ENCODE measurements around the gene KCNB1. TPM values are rescaled to one million over a fixed set of nuclear protein-coding genes. Genes with fewer than 3 reads are reported as not detected.

The KCNB1 gene
- not detected for total RNA-seq

- H3K4me1 Mint-ChIP-seq = peaks cover 7% of the 10 kb centered on the region
- no peak for ATAC-seq (replicated peaks)
- H3K9me3 Mint-ChIP-seq = no peaks in the 10 kb centered on the region
- H3K27me3 Mint-ChIP-seq = peaks cover 47% of the 10 kb centered on the region
- H3K36me3 Mint-ChIP-seq (ENCODE audit: low read depth) = no peaks in the 10 kb centered on the region
- no peak within 1 kb of the TSS for H3K27ac Mint-ChIP-seq
- no peak within 1 kb of the TSS for H3K4me3 Mint-ChIP-seq
Measured at GRCh38 chr20:49482621-49483017, at the start of gene KCNB1. Gene KCNB1 (minus strand): TSS chr20:49482668. CDS start chr20:49482480, 188 bp downstream.

GRCh38 chr20:49529470-49529869 is 47.0 kb upstream of the KCNB1 start:
- Mint-ChIP-seq H3K9me3 (no peaks in the 10 kb centered on the region), H3K27ac (no peak overlapping the region), H3K4me1 (peaks cover 4% of the 10 kb centered on the region), H3K27me3 (no peaks in the 10 kb centered on the region), H3K36me3 (ENCODE audit: low read depth) (no peaks in the 10 kb centered on the region), H3K4me3 (no peak overlapping the region)
- ATAC-seq (replicated peaks) = no peak

GRCh38 chr20:49526568-49526967 is 44.1 kb upstream of the KCNB1 start:
- peaks cover 11% of the 10 kb centered on the region for H3K27me3 Mint-ChIP-seq
- H3K4me3 Mint-ChIP-seq = no peak overlapping the region
- H3K36me3 Mint-ChIP-seq (ENCODE audit: low read depth) = no peaks in the 10 kb centered on the region
- no peaks in the 10 kb centered on the region for H3K4me1 Mint-ChIP-seq
- H3K9me3 Mint-ChIP-seq = no peaks in the 10 kb centered on the region
- no peak for ATAC-seq (replicated peaks)
- no peak overlapping the region for H3K27ac Mint-ChIP-seq

GRCh38 chr20:49526056-49526455 is 43.6 kb upstream of the KCNB1 start:
- ATAC-seq (replicated peaks) = no peak
- Mint-ChIP-seq H3K4me3 (no peak overlapping the region), H3K27ac (no peak overlapping the region), H3K4me1 (no peaks in the 10 kb centered on the region), H3K27me3 (peaks cover 11% of the 10 kb centered on the region), H3K36me3 (ENCODE audit: low read depth) (no peaks in the 10 kb centered on the region), H3K9me3 (no peaks in the 10 kb centered on the region)

GRCh38 chr20:49523767-49524360 is 41.4 kb upstream of the KCNB1 start:
- Mint-ChIP-seq H3K36me3 (ENCODE audit: low read depth) (no peaks in the 10 kb centered on the region), H3K27ac (no peak overlapping the region), H3K9me3 (no peaks in the 10 kb centered on the region), H3K4me3 (no peak overlapping the region), H3K27me3 (peaks cover 21% of the 10 kb centered on the region), H3K4me1 (no peaks in the 10 kb centered on the region)
- no peak for ATAC-seq (replicated peaks)

- H3K9me3 Mint-ChIP-seq = no peaks in the 10 kb centered on the region
- peaks cover 26% of the 10 kb centered on the region for H3K27me3 Mint-ChIP-seq
- H3K4me1 Mint-ChIP-seq = no peaks in the 10 kb centered on the region
- no peaks in the 10 kb centered on the region for H3K36me3 Mint-ChIP-seq (ENCODE audit: low read depth)
- no peak overlapping the region for H3K4me3 Mint-ChIP-seq
- H3K27ac Mint-ChIP-seq = no peak overlapping the region
- no peak for ATAC-seq (replicated peaks)
Measured at GRCh38 chr20:49521356-49521755, 38.9 kb upstream of the KCNB1 start.

GRCh38 chr20:49519777-49520359 is 37.4 kb upstream of the KCNB1 start:
- Mint-ChIP-seq H3K27me3 (peaks cover 30% of the 10 kb centered on the region), H3K27ac (no peak overlapping the region)
- ATAC-seq (replicated peaks) = no peak

GRCh38 chr20:49519212-49519712 is 36.8 kb upstream of the KCNB1 start:
- ATAC-seq (replicated peaks) = no peak
- H3K27ac Mint-ChIP-seq = no peak overlapping the region
- no peaks in the 10 kb centered on the region for H3K36me3 Mint-ChIP-seq (ENCODE audit: low read depth)
- no peaks in the 10 kb centered on the region for H3K4me1 Mint-ChIP-seq
- no peaks in the 10 kb centered on the region for H3K9me3 Mint-ChIP-seq
- peaks cover 35% of the 10 kb centered on the region for H3K27me3 Mint-ChIP-seq
- no peak overlapping the region for H3K4me3 Mint-ChIP-seq

More at GRCh38 chr20:49519777-49520359, 37.4 kb upstream of the KCNB1 start:
- Mint-ChIP-seq H3K4me1 (no peaks in the 10 kb centered on the region), H3K4me3 (no peak overlapping the region), H3K36me3 (ENCODE audit: low read depth) (no peaks in the 10 kb centered on the region), H3K9me3 (no peaks in the 10 kb centered on the region)

GRCh38 chr20:49518576-49518975 is 36.1 kb upstream of the KCNB1 start:
- Mint-ChIP-seq H3K4me3 (no peak overlapping the region), H3K4me1 (no peaks in the 10 kb centered on the region), H3K27me3 (peaks cover 35% of the 10 kb centered on the region), H3K9me3 (no peaks in the 10 kb centered on the region), H3K27ac (no peak overlapping the region), H3K36me3 (ENCODE audit: low read depth) (no peaks in the 10 kb centered on the region)
- ATAC-seq (replicated peaks) = no peak

- Mint-ChIP-seq H3K4me3 (no peak overlapping the region), H3K4me1 (no peaks in the 10 kb centered on the region), H3K27ac (no peak overlapping the region), H3K9me3 (no peaks in the 10 kb centered on the region), H3K36me3 (ENCODE audit: low read depth) (no peaks in the 10 kb centered on the region), H3K27me3 (peaks cover 32% of the 10 kb centered on the region)
- no peak for ATAC-seq (replicated peaks)
Measured at GRCh38 chr20:49517805-49518100, 35.3 kb upstream of the KCNB1 start.

GRCh38 chr20:49516916-49517804 is 34.7 kb upstream of the KCNB1 start:
- no peak overlapping the region for H3K4me3 Mint-ChIP-seq
- no peaks in the 10 kb centered on the region for H3K36me3 Mint-ChIP-seq (ENCODE audit: low read depth)
- H3K9me3 Mint-ChIP-seq = no peaks in the 10 kb centered on the region
- H3K4me1 Mint-ChIP-seq = no peaks in the 10 kb centered on the region
- peaks cover 28% of the 10 kb centered on the region for H3K27me3 Mint-ChIP-seq
- ATAC-seq (replicated peaks) = no peak
- no peak overlapping the region for H3K27ac Mint-ChIP-seq

- Mint-ChIP-seq H3K4me1 (no peaks in the 10 kb centered on the region), H3K9me3 (no peaks in the 10 kb centered on the region), H3K27ac (no peak overlapping the region), H3K4me3 (no peak overlapping the region), H3K36me3 (ENCODE audit: low read depth) (no peaks in the 10 kb centered on the region), H3K27me3 (peaks cover 24% of the 10 kb centered on the region)
- ATAC-seq (replicated peaks) = no peak
Measured at GRCh38 chr20:49515586-49515985, 33.1 kb upstream of the KCNB1 start.

GRCh38 chr20:49513517-49513916 is 31.0 kb upstream of the KCNB1 start:
- Mint-ChIP-seq H3K27ac (no peak overlapping the region), H3K4me1 (peaks cover 2% of the 10 kb centered on the region), H3K27me3 (peaks cover 22% of the 10 kb centered on the region), H3K36me3 (ENCODE audit: low read depth) (no peaks in the 10 kb centered on the region), H3K4me3 (no peak overlapping the region), H3K9me3 (no peaks in the 10 kb centered on the region)
- ATAC-seq (replicated peaks) = peak; percentile 18

- Mint-ChIP-seq H3K4me1 (peaks cover 3% of the 10 kb centered on the region), H3K27ac (no peak overlapping the region)
Measured at GRCh38 chr20:49513009-49513408, 30.5 kb upstream of the KCNB1 start.

More at GRCh38 chr20:49513009-49513408, 30.5 kb upstream of the KCNB1 start:
- peaks cover 24% of the 10 kb centered on the region for H3K27me3 Mint-ChIP-seq
- H3K4me3 Mint-ChIP-seq = no peak overlapping the region
- no peaks in the 10 kb centered on the region for H3K36me3 Mint-ChIP-seq (ENCODE audit: low read depth)
- no peaks in the 10 kb centered on the region for H3K9me3 Mint-ChIP-seq
- no peak for ATAC-seq (replicated peaks)
